ENCODE results near the gene KIFC1. TPM values are rescaled to one million over a fixed set of nuclear protein-coding genes. Genes with fewer than 3 reads are reported as not detected.

Gene KIFC1
- total and polyA plus RNA-seq, 9 of the 15 experiments (the other 6 are each of a cell fraction or from before 2014, with no cell fraction given) = 1.3 to 95.2 (median 76.9) TPM

DNA sequence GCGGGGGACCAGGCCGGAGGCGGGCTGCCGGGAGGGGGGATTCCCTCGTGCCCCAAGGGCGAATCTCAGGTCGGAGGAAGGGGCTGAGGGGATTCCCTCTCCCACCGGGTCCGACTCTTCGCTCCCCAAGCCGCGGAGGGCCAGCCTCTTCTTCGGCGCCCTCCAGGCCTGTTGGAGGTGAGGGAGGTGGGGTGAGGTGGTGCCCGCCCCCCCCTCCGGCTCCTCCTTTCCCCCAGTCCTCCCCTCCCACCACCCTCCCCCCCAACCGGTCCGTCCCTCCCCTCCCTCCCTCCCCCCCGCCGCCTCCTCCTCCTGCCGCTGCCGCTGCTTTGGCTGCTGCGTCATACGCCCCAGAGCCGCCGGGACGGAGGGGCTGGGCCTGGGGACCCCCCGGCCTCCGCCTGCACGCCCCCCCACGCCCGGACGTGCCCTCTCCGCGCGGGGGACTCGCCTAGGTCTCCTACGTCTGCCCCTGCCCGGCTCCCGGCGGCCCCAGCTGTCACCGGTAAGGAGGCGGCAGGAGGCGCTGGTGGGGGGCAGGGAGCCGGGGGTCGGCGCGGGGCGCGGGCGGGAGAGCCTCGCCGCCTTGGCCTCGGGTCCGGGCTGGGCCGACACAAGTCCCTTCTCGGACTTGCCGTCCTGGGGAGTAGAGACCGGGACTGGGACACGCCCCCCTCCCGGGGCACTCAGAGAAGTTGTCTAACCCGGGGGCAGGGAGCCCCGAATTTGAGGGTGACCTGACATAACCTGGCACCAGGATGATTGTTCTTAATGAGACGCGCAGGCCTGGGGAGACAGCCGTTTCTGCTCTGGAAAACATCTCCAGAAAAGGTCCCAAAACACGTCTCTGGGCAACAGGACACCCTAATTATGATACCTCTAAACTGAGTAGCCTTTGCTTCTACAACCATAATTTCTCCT, 19.3 kb downstream of the KIFC1 start, which contains the start of gene PHF1 (continued):
- peak; percentile 61; the same call in 1 of the 2 replicates for TF ChIP-seq HIVEP1 (CRISPR knock-in tag; IDR thresholded peaks at IDR 0.05)
- no peak for TF ChIP-seq SUPT5H (IDR thresholded peaks at IDR 0.05)
- no peak for TF ChIP-seq NEUROD1 (IDR thresholded peaks at IDR 0.05; ENCODE audit: borderline replicate concordance, low read depth, low read length, partially characterized antibody)
- TF ChIP-seq, protein P1, sequence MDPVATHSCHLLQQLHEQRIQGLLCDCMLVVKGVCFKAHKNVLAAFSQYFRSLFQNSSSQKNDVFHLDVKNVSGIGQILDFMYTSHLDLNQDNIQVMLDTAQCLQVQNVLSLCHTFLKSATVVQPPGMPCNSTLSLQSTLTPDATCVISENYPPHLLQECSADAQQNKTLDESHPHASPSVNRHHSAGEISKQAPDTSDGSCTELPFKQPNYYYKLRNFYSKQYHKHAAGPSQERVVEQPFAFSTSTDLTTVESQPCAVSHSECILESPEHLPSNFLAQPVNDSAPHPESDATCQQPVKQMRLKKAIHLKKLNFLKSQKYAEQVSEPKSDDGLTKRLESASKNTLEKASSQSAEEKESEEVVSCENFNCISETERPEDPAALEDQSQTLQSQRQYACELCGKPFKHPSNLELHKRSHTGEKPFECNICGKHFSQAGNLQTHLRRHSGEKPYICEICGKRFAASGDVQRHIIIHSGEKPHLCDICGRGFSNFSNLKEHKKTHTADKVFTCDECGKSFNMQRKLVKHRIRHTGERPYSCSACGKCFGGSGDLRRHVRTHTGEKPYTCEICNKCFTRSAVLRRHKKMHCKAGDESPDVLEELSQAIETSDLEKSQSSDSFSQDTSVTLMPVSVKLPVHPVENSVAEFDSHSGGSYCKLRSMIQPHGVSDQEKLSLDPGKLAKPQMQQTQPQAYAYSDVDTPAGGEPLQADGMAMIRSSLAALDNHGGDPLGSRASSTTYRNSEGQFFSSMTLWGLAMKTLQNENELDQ (CRISPR knock-in tag; IDR thresholded peaks at IDR 0.05; ENCODE audit: borderline replicate concordance) = no peak
- no peak for TF ChIP-seq SLC30A9 (CRISPR knock-in tag; IDR thresholded peaks at IDR 0.05)
- TF ChIP-seq, protein P2, sequence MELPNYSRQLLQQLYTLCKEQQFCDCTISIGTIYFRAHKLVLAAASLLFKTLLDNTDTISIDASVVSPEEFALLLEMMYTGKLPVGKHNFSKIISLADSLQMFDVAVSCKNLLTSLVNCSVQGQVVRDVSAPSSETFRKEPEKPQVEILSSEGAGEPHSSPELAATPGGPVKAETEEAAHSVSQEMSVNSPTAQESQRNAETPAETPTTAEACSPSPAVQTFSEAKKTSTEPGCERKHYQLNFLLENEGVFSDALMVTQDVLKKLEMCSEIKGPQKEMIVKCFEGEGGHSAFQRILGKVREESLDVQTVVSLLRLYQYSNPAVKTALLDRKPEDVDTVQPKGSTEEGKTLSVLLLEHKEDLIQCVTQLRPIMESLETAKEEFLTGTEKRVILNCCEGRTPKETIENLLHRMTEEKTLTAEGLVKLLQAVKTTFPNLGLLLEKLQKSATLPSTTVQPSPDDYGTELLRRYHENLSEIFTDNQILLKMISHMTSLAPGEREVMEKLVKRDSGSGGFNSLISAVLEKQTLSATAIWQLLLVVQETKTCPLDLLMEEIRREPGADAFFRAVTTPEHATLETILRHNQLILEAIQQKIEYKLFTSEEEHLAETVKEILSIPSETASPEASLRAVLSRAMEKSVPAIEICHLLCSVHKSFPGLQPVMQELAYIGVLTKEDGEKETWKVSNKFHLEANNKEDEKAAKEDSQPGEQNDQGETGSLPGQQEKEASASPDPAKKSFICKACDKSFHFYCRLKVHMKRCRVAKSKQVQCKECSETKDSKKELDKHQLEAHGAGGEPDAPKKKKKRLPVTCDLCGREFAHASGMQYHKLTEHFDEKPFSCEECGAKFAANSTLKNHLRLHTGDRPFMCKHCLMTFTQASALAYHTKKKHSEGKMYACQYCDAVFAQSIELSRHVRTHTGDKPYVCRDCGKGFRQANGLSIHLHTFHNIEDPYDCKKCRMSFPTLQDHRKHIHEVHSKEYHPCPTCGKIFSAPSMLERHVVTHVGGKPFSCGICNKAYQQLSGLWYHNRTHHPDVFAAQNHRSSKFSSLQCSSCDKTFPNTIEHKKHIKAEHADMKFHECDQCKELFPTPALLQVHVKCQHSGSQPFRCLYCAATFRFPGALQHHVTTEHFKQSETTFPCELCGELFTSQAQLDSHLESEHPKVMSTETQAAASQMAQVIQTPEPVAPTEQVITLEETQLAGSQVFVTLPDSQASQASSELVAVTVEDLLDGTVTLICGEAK (IDR thresholded peaks at IDR 0.05) = peak; percentile 24; the same call in 1 of the 2 replicates
- TF ChIP-seq, protein P2 (CRISPR knock-in tag; IDR thresholded peaks at IDR 0.05) = no peak
- no peak for TF ChIP-seq ERF (CRISPR knock-in tag; IDR thresholded peaks at IDR 0.05)
- TF ChIP-seq GABPB2 (CRISPR knock-in tag; conservative IDR thresholded peaks at IDR 0.05) = no peak
- TF ChIP-seq RBM22 (IDR thresholded peaks at IDR 0.05; ENCODE audit: low read depth, low read length, poor library complexity, severe bottlenecking) = no peak
- no peak for TF ChIP-seq TEAD4 (IDR thresholded peaks at IDR 0.05; ENCODE audit: low read length)
- no peak for TF ChIP-seq TEAD4 (CRISPR knock-in tag; IDR thresholded peaks at IDR 0.05; ENCODE audit: borderline replicate concordance)
- TF ChIP-seq OTX1 (CRISPR knock-in tag; IDR thresholded peaks at IDR 0.05) = 0 out of 2 replicates have a peak, but pooled peaks have one; percentile 5
- TF ChIP-seq SIN3A (IDR thresholded peaks at IDR 0.05; ENCODE audit: borderline replicate concordance in 2 of 2, control insufficient read depth in 1 of 2, low read depth in 2 of 2, low read length in 2 of 2) = peak; percentile 79 to 90
- TF ChIP-seq ZNF146 (CRISPR knock-in tag; IDR thresholded peaks at IDR 0.05; ENCODE audit: unreplicated experiment) = no peak
- no peak for TF ChIP-seq POLR3A (IDR thresholded peaks at IDR 0.05; ENCODE audit: borderline replicate concordance, extremely low read depth, insufficient read depth, insufficient read length)
